Fibroblast of the aortic adventitia (primary cell): Measurements from ENCODE around the gene EPDR1. TPM values are rescaled to one million over a fixed set of nuclear protein-coding genes. Genes with fewer than 3 reads are reported as not detected.
A peak's percentile ranks its signal among the peaks of the same experiment; 100 is the strongest.

Experiments
- DNase-seq: peaks from one replicate; pipeline ENCODE4 v3.0.0-alpha.2; 2010; ENCODE audit warnings: low read depth
- H3K4me3 ChIP-seq: 2 replicates; pipeline ENCODE4 v1.5.1; 2011; ENCODE audit warnings: low read depth, mild to moderate bottlenecking, control low read depth, low read length, moderate library complexity
- total RNA-seq: library from RNA; depleted of rRNA; stranded (reverse); fragments of >200 nt; gene quantifications from 2 replicates; pipeline ENCODE4 v1.2.3, GENCODE V29; 2012; ENCODE audit warnings: low replicate concordance
- TF ChIP-seq, protein P1 (sequence below): IDR thresholded peaks from 2 replicates; pipeline ENCODE4 v1.5.1; 2011; ENCODE audit warnings: mild to moderate bottlenecking, low read length, control low read depth, inconsistent platforms; ENCODE audit not compliant: insufficient read depth

EPDR1 gene
- total RNA-seq, 1 donor, result 47.9 TPM

DNA sequence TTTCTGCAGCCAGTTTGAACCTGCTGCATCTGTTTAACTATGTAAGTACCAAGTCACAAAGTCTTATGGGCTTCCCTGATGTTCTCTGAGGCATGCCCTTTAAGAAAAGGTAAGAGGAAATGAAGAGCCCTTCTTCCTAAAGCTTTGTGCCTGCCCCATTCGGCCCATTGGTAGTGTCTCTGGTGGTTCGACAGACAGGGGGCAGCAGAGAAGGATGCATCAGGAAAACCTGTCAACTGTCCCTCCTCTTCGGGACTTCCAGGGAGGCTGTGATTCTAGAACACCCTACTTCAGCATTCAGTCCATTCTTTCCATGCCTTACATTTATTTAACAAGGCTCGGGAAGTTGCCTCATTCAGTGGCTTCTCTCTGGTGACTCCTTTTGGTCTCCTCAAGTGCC lies 1.9 kb upstream of the EPDR1 start:
- TF ChIP-seq, protein P1, sequence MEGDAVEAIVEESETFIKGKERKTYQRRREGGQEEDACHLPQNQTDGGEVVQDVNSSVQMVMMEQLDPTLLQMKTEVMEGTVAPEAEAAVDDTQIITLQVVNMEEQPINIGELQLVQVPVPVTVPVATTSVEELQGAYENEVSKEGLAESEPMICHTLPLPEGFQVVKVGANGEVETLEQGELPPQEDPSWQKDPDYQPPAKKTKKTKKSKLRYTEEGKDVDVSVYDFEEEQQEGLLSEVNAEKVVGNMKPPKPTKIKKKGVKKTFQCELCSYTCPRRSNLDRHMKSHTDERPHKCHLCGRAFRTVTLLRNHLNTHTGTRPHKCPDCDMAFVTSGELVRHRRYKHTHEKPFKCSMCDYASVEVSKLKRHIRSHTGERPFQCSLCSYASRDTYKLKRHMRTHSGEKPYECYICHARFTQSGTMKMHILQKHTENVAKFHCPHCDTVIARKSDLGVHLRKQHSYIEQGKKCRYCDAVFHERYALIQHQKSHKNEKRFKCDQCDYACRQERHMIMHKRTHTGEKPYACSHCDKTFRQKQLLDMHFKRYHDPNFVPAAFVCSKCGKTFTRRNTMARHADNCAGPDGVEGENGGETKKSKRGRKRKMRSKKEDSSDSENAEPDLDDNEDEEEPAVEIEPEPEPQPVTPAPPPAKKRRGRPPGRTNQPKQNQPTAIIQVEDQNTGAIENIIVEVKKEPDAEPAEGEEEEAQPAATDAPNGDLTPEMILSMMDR, result peak; percentile 14
- DNase-seq, result no peak

GRCh38 chr7:37920849-37921805 lies 687 bp downstream of the EPDR1 start:
- TF ChIP-seq, protein P1, result peak; percentile 10
- DNase-seq, result peak; percentile 53
- peak overlapping the region; percentile 71 for H3K4me3 ChIP-seq

More for the DNA sequence above, 1.9 kb upstream of the EPDR1 start:
- H3K4me3 ChIP-seq, result no peak overlapping the region

DNA sequence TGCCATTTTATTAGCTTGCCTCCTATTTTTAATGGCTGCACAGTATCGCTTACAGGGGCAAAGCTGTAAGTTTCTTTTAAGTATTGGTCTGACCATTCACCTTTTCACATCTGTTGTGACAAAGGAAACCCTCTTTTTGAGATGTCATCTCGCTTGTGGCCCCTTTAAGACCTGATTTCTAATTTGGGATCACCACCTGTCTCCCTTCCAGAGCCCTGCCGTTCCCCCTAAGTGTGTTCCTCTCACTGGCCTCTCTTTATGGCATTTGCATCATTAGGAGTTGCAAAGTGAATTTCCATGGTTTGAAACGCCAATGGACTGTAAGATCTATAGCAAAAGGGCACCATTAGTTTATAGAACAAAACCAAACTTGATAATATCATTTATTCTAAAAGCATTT lies 1.4 kb downstream of the EPDR1 start:
- no peak for DNase-seq
- H3K4me3 ChIP-seq, result peak overlapping the region; percentile 71
- TF ChIP-seq, protein P1, result no peak

GRCh38 chr7:37923996-37924395 lies 3.6 kb downstream of the EPDR1 start:
- H3K4me3 ChIP-seq, result no peak overlapping the region
- TF ChIP-seq, protein P1, result no peak
- DNase-seq, result peak; percentile 60

GRCh38 chr7:37924491-37925041 lies 4.1 kb downstream of the EPDR1 start:
- TF ChIP-seq, protein P1, result no peak
- peak; percentile 86 for DNase-seq
- no peak overlapping the region for H3K4me3 ChIP-seq

GRCh38 chr7:37925620-37926019 lies 5.2 kb downstream of the EPDR1 start:
- DNase-seq, result no peak
- no peak overlapping the region for H3K4me3 ChIP-seq
- TF ChIP-seq, protein P1, result no peak
